ENCODE data around the gene GID4.

The GID4 gene

GRCh38 chr17:18009609-18010420 lies 29.4 kb upstream of the GID4 start:
- H3K4me1 ChIP-seq (ENCODE audit: control insufficient read depth in 1 of 2, insufficient read depth in 2 of 2, low read length in 2 of 2), result peaks cover 6 to 12% of the 10 kb centered on the region in 2 experiments
- no peak overlapping the region for H4K12ac ChIP-seq (ENCODE audit: low read depth, low read length)
- no peak overlapping the region for H3K9ac ChIP-seq (ENCODE audit: low read length)
- H3K4me3 ChIP-seq (ENCODE audit: low read depth, low read length), result peak overlapping the region; percentile 21
- no peak overlapping the region for H3K27ac ChIP-seq (ENCODE audit: low read depth, low read length)
- H3K23ac ChIP-seq (ENCODE audit: low read length), result no peak overlapping the region
- H3K14ac ChIP-seq (ENCODE audit: low read length), result no peak overlapping the region
- no peaks in the 10 kb centered on the region for H3K79me2 ChIP-seq (ENCODE audit: control insufficient read depth, insufficient read depth, low read length, poor library complexity)
- H3K4ac ChIP-seq (ENCODE audit: low read depth, low read length), result no peak overlapping the region
- H3K36me3 ChIP-seq (ENCODE audit: control insufficient read depth in 1 of 2, insufficient read depth in 2 of 2, low read length in 2 of 2), result peaks cover 4 to 5% of the 10 kb centered on the region in 2 experiments
- WGBS (ENCODE audit: extremely low coverage, insufficient coverage, insufficient read length), result no CpG with 5 or more reads among the region's 8 CpGs
- H3K18ac ChIP-seq (ENCODE audit: low read length), result no peak overlapping the region
- no peak overlapping the region for H2AK5ac ChIP-seq (ENCODE audit: low read length)
- H2BK5ac ChIP-seq (ENCODE audit: low read depth, low read length, poor library complexity), result no peak overlapping the region
- no peak overlapping the region for H4K91ac ChIP-seq (ENCODE audit: low read depth, low read length)
- no peaks in the 10 kb centered on the region for H3K27me3 ChIP-seq (ENCODE audit: insufficient read depth, low read length)
- H3K9me3 ChIP-seq (ENCODE audit: insufficient read depth, low read depth, low read length), result peaks cover 8% of the 10 kb centered on the region
- no peak overlapping the region for H2BK12ac ChIP-seq (ENCODE audit: low read length)
- H3K4me2 ChIP-seq (ENCODE audit: low read length), result no peak overlapping the region
- no peaks in the 10 kb centered on the region for H3K79me1 ChIP-seq (ENCODE audit: low read length)
- DNase-seq, result peak in 1 of 2 donors; percentile 64
- no peak overlapping the region for H4K8ac ChIP-seq (ENCODE audit: low read depth, low read length)
- H2AFZ ChIP-seq (ENCODE audit: insufficient read depth, low read length, poor library complexity), result no peak overlapping the region
- H2BK120ac ChIP-seq (ENCODE audit: insufficient read depth, low read length, poor library complexity), result no peak overlapping the region

GRCh38 chr17:18011286-18011685 lies 27.9 kb upstream of the GID4 start:
- no peak overlapping the region for H2BK120ac ChIP-seq (ENCODE audit: insufficient read depth, low read length, poor library complexity)
- no CpG with 5 or more reads among the region's 5 CpGs for WGBS (ENCODE audit: extremely low coverage, insufficient coverage, insufficient read length)
- peaks cover 9% of the 10 kb centered on the region in 2 experiments for H3K36me3 ChIP-seq (ENCODE audit: control insufficient read depth in 1 of 2, insufficient read depth in 2 of 2, low read length in 2 of 2)
- peaks cover 6 to 9% of the 10 kb centered on the region in 2 experiments for H3K4me1 ChIP-seq (ENCODE audit: control insufficient read depth in 1 of 2, insufficient read depth in 2 of 2, low read length in 2 of 2)
- no peak overlapping the region for H3K4me2 ChIP-seq (ENCODE audit: low read length)
- H2BK5ac ChIP-seq (ENCODE audit: low read depth, low read length, poor library complexity), result no peak overlapping the region
- H2AFZ ChIP-seq (ENCODE audit: insufficient read depth, low read length, poor library complexity), result no peak overlapping the region
- H3K27me3 ChIP-seq (ENCODE audit: insufficient read depth, low read length), result no peaks in the 10 kb centered on the region
- no peaks in the 10 kb centered on the region for H3K79me2 ChIP-seq (ENCODE audit: control insufficient read depth, insufficient read depth, low read length, poor library complexity)
- no peak overlapping the region for H4K91ac ChIP-seq (ENCODE audit: low read depth, low read length)
- H2BK12ac ChIP-seq (ENCODE audit: low read length), result no peak overlapping the region
- H3K4me3 ChIP-seq (ENCODE audit: low read depth, low read length), result no peak overlapping the region
- no peak overlapping the region for H3K14ac ChIP-seq (ENCODE audit: low read length)
- no peak overlapping the region for H3K27ac ChIP-seq (ENCODE audit: low read depth, low read length)
- H3K9ac ChIP-seq (ENCODE audit: low read length), result no peak overlapping the region
- no peak overlapping the region for H4K8ac ChIP-seq (ENCODE audit: low read depth, low read length)
- H3K23ac ChIP-seq (ENCODE audit: low read length), result no peak overlapping the region
- H3K18ac ChIP-seq (ENCODE audit: low read length), result no peak overlapping the region
- no peak overlapping the region for H4K12ac ChIP-seq (ENCODE audit: low read depth, low read length)
- H3K79me1 ChIP-seq (ENCODE audit: low read length), result no peaks in the 10 kb centered on the region
- peaks cover 7% of the 10 kb centered on the region for H3K9me3 ChIP-seq (ENCODE audit: insufficient read depth, low read depth, low read length)
- DNase-seq, result no peak
- no peak overlapping the region for H3K4ac ChIP-seq (ENCODE audit: low read depth, low read length)
- H2AK5ac ChIP-seq (ENCODE audit: low read length), result no peak overlapping the region

- Histone ChIP-seq H3K79me2 (ENCODE audit: control insufficient read depth, insufficient read depth, low read length, poor library complexity) (no peaks in the 10 kb centered on the region), H2BK12ac (ENCODE audit: low read length) (no peak overlapping the region), H3K9ac (ENCODE audit: low read length) (no peak overlapping the region), H3K27me3 (ENCODE audit: insufficient read depth, low read length) (no peaks in the 10 kb centered on the region), H2BK120ac (ENCODE audit: insufficient read depth, low read length, poor library complexity) (no peak overlapping the region), H3K4me2 (ENCODE audit: low read length) (no peak overlapping the region), H3K27ac (ENCODE audit: low read depth, low read length) (no peak overlapping the region), H3K4ac (ENCODE audit: low read depth, low read length) (no peak overlapping the region), H3K23ac (ENCODE audit: low read length) (no peak overlapping the region), H3K36me3 (ENCODE audit: control insufficient read depth in 1 of 2, insufficient read depth in 2 of 2, low read length in 2 of 2) (peaks cover 11 to 12% of the 10 kb centered on the region in 2 experiments), H3K79me1 (ENCODE audit: low read length) (no peaks in the 10 kb centered on the region), H3K14ac (ENCODE audit: low read length) (no peak overlapping the region), H2BK5ac (ENCODE audit: low read depth, low read length, poor library complexity) (no peak overlapping the region), H3K18ac (ENCODE audit: low read length) (no peak overlapping the region), H4K91ac (ENCODE audit: low read depth, low read length) (no peak overlapping the region), H2AK5ac (ENCODE audit: low read length) (no peak overlapping the region), H4K8ac (ENCODE audit: low read depth, low read length) (no peak overlapping the region), H2AFZ (ENCODE audit: insufficient read depth, low read length, poor library complexity) (no peak overlapping the region), H3K4me1 (ENCODE audit: control insufficient read depth in 1 of 2, insufficient read depth in 2 of 2, low read length in 2 of 2) (no peaks in the 10 kb centered on the region), H3K4me3 (ENCODE audit: low read depth, low read length) (no peak overlapping the region), H3K9me3 (ENCODE audit: insufficient read depth, low read depth, low read length) (peaks cover 5% of the 10 kb centered on the region), H4K12ac (ENCODE audit: low read depth, low read length) (no peak overlapping the region)
- WGBS (ENCODE audit: extremely low coverage, insufficient coverage, insufficient read length), result no CpG with 5 or more reads among the region's 6 CpGs
- no peak for DNase-seq
Measured at GRCh38 chr17:18014006-18014405, 25.2 kb upstream of the GID4 start.

DNA sequence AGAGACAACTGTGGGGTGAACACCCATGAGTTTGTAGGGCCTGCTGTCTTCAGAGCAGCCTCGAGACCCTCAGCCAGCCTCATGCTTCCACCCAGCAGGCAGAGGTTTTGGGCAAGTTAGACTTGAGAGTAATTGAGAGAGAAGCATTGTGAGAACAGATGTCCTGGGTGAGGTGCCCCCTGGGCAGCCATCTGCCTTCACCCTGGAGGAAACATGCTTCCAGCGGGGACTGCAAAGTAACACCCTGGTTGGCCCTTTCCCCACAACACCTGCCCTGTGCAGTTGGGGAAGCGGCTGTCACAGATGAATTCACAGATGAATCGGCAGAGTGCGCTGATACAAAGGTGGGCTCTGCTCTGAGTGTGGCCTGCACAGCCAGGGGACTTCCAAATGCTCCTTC lies 23.6 kb upstream of the GID4 start:
- H3K4me3 ChIP-seq (ENCODE audit: low read depth, low read length), result no peak overlapping the region
- no peak overlapping the region for H2BK5ac ChIP-seq (ENCODE audit: low read depth, low read length, poor library complexity)
- no peak overlapping the region for H2AK5ac ChIP-seq (ENCODE audit: low read length)
- H3K23ac ChIP-seq (ENCODE audit: low read length), result no peak overlapping the region
- peaks cover 11% of the 10 kb centered on the region in 2 experiments for H3K36me3 ChIP-seq (ENCODE audit: control insufficient read depth in 1 of 2, insufficient read depth in 2 of 2, low read length in 2 of 2)
- no peak overlapping the region for H3K27ac ChIP-seq (ENCODE audit: low read depth, low read length)
- H3K18ac ChIP-seq (ENCODE audit: low read length), result no peak overlapping the region
- H3K4me1 ChIP-seq (ENCODE audit: control insufficient read depth in 1 of 2, insufficient read depth in 2 of 2, low read length in 2 of 2), result no peaks in the 10 kb centered on the region
- H2AFZ ChIP-seq (ENCODE audit: insufficient read depth, low read length, poor library complexity), result no peak overlapping the region
- H3K9ac ChIP-seq (ENCODE audit: low read length), result no peak overlapping the region
- H3K4me2 ChIP-seq (ENCODE audit: low read length), result no peak overlapping the region
- no peak overlapping the region for H4K12ac ChIP-seq (ENCODE audit: low read depth, low read length)
- no peaks in the 10 kb centered on the region for H3K79me1 ChIP-seq (ENCODE audit: low read length)
- H3K14ac ChIP-seq (ENCODE audit: low read length), result no peak overlapping the region
- no peak for DNase-seq
- H2BK12ac ChIP-seq (ENCODE audit: low read length), result no peak overlapping the region
- H3K79me2 ChIP-seq (ENCODE audit: control insufficient read depth, insufficient read depth, low read length, poor library complexity), result no peaks in the 10 kb centered on the region
- no peak overlapping the region for H4K91ac ChIP-seq (ENCODE audit: low read depth, low read length)
- H3K9me3 ChIP-seq (ENCODE audit: insufficient read depth, low read depth, low read length), result peaks cover under 1% of the 10 kb centered on the region
- no CpG with 5 or more reads among the region's 5 CpGs for WGBS (ENCODE audit: extremely low coverage, insufficient coverage, insufficient read length)
- no peaks in the 10 kb centered on the region for H3K27me3 ChIP-seq (ENCODE audit: insufficient read depth, low read length)
- no peak overlapping the region for H3K4ac ChIP-seq (ENCODE audit: low read depth, low read length)
- no peak overlapping the region for H4K8ac ChIP-seq (ENCODE audit: low read depth, low read length)
- H2BK120ac ChIP-seq (ENCODE audit: insufficient read depth, low read length, poor library complexity), result no peak overlapping the region
